Fibroblast of lung (primary cell): ENCODE results near the gene LDLRAD3. TPM values are rescaled to one million over a fixed set of nuclear protein-coding genes. Genes with fewer than 3 reads are reported as not detected.

ENCODE experiments used
- DNase-seq, 2 donors: peaks; one replicate each; pipeline versions ENCODE4 v3.0.0 to v3.0.0-alpha.2; 2010; ENCODE audit warnings: low read depth in 2 of 2
- H2AFZ ChIP-seq: 2 replicates; pipeline ENCODE4 v1.5.1; 2012; ENCODE audit warnings: low read length, control low read depth, inconsistent platforms
- H3K27ac ChIP-seq: 2 replicates; pipeline ENCODE4 v1.5.1; 2011; ENCODE audit warnings: low read length, control low read depth; ENCODE audit not compliant: insufficient read depth
- H3K27me3 ChIP-seq: 2 replicates; pipeline ENCODE4 v1.5.1; 2011; ENCODE audit warnings: mild to moderate bottlenecking, low read length; ENCODE audit not compliant: control insufficient read depth, insufficient read depth
- H3K36me3 ChIP-seq: 2 replicates; pipeline ENCODE4 v1.5.1; 2011; ENCODE audit warnings: low read length; ENCODE audit not compliant: control insufficient read depth, insufficient read depth
- H3K4me1 ChIP-seq: 2 replicates; pipeline ENCODE4 v1.5.1; 2011; ENCODE audit warnings: low read length; ENCODE audit not compliant: control insufficient read depth, insufficient read depth; ENCODE audit errors: extremely low read depth
- H3K4me2 ChIP-seq: 2 replicates; pipeline ENCODE4 v1.5.1; 2011; ENCODE audit warnings: low read length, control low read depth; ENCODE audit not compliant: insufficient read depth; ENCODE audit errors: extremely low read depth
- H3K4me3 ChIP-seq, 4 experiments: fragments of 200-600 bp in 1 of 4; sonication (generic) in 1 of 4; replicated peaks in 1 of 4; 2 replicates each; pipeline ENCODE4 v1.5.1; 2011 to 2016; ENCODE audit warnings: low read length in 4 of 4, low read depth in 3 of 4, mild to moderate bottlenecking in 3 of 4, control low read depth in 2 of 4, inconsistent platforms in 1 of 4, mixed read lengths in 1 of 4; ENCODE audit not compliant: insufficient read depth in 1 of 4; ENCODE audit errors: control extremely low read depth in 1 of 4
- H3K79me2 ChIP-seq: 2 replicates; pipeline ENCODE4 v1.5.1; 2012; ENCODE audit warnings: mild to moderate bottlenecking, low read length, inconsistent platforms; ENCODE audit not compliant: control insufficient read depth, insufficient read depth
- H3K9ac ChIP-seq: 2 replicates; pipeline ENCODE4 v1.5.1; 2011; ENCODE audit warnings: mild to moderate bottlenecking, low read length, control low read depth; ENCODE audit not compliant: insufficient read depth
- H3K9me3 ChIP-seq: 2 replicates; pipeline ENCODE4 v1.5.1; 2012; ENCODE audit warnings: low read depth, low read length; ENCODE audit not compliant: control insufficient read depth, insufficient read depth
- H4K20me1 ChIP-seq: 2 replicates; pipeline ENCODE4 v1.5.1; 2011; ENCODE audit warnings: low read length; ENCODE audit not compliant: control insufficient read depth, insufficient read depth; ENCODE audit errors: extremely low read depth
- CTCF ChIP-seq, 2 donors: IDR thresholded peaks in 1 of 2; conservative IDR thresholded peaks in 1 of 2; 1 replicate in 1 of 2; 2 replicates in 1 of 2; pipeline ENCODE4 v1.5.1; 2011 to 2012; ENCODE audit warnings: low read length in 2 of 2, control low read depth in 1 of 2, inconsistent platforms in 1 of 2, low read depth in 1 of 2, mild to moderate bottlenecking in 1 of 2
- EZH2 ChIP-seq: IDR thresholded peaks from 2 replicates; pipeline ENCODE4 v1.5.1; 2012; ENCODE audit warnings: low read length, control low read depth, mild to moderate bottlenecking; ENCODE audit errors: missing control alignments
- polyA minus RNA-seq: library from RNA; depleted of rRNA, polyadenylated mRNA; stranded (reverse); fragments of >200 nt; gene quantifications from 2 replicates; pipeline ENCODE4 v1.2.3, GENCODE V29; 2011; ENCODE audit warnings: low replicate concordance
- polyA plus RNA-seq, 2 donors: library from polyadenylated mRNA; depleted of rRNA in 1 of 2; stranded (reverse) in 1 of 2; unstranded in 1 of 2; fragments of >200 nt; gene quantifications; 2 replicates each; pipeline ENCODE4 v1.2.1, GENCODE V29; 2011 to 2012; ENCODE audit warnings: missing spikeins in 1 of 2
- total RNA-seq: library from RNA; depleted of rRNA; stranded (reverse); fragments of >200 nt; gene quantifications from 2 replicates; pipeline ENCODE4 v1.2.1, GENCODE V29; 2014

Gene LDLRAD3, protein sequence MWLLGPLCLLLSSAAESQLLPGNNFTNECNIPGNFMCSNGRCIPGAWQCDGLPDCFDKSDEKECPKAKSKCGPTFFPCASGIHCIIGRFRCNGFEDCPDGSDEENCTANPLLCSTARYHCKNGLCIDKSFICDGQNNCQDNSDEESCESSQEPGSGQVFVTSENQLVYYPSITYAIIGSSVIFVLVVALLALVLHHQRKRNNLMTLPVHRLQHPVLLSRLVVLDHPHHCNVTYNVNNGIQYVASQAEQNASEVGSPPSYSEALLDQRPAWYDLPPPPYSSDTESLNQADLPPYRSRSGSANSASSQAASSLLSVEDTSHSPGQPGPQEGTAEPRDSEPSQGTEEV
- total RNA-seq: 3.8 and 4.9 TPM in 2 replicates
- 5.6 and 7.8 TPM in 2 replicates for polyA plus RNA-seq
- polyA plus RNA-seq (2012): 4.9 and 8.8 TPM in 2 replicates
- 8.6 and 20.4 TPM in 2 replicates for polyA minus RNA-seq

GRCh38 chr11:35943713-35944502, at the start of gene LDLRAD3:
Gene LDLRAD3 (plus strand): TSS chr11:35944062. CDS start chr11:35944099, 37 bp downstream.
- Histone ChIP-seq H3K27ac (peak within 1 kb of the TSS; percentile 22), H3K27me3 (no peaks in the 10 kb centered on the region), H3K4me3 (peak within 1 kb of the TSS; percentile 48 to 89 (median 78)), H3K9me3 (no peaks in the 10 kb centered on the region), H2AFZ (peak within 1 kb of the TSS; percentile 52), H3K4me1 (peaks cover 6% of the 10 kb centered on the region), H3K9ac (peak within 1 kb of the TSS; percentile 62), H3K36me3 (no peaks in the 10 kb centered on the region), H4K20me1 (no peaks in the 10 kb centered on the region), H3K4me2 (peak within 1 kb of the TSS; percentile 80), H3K79me2 (peaks cover 3% of the 10 kb centered on the region)
- TF ChIP-seq EZH2: no peak
- no peak for TF ChIP-seq CTCF (conservative IDR thresholded peaks at IDR 0.05 in 1 of 2, IDR thresholded peaks at IDR 0.05 in 1 of 2; ENCODE audit: low read depth in 1 of 2, low read length in 2 of 2)
- DNase-seq: peak; percentile 87

- Histone ChIP-seq H3K27ac (no peak overlapping the region), H3K9me3 (no peaks in the 10 kb centered on the region)
- no peak for DNase-seq
Observed at GRCh38 chr11:35897019-35897418, 46.8 kb upstream of the LDLRAD3 start.

More at GRCh38 chr11:35897019-35897418, 46.8 kb upstream of the LDLRAD3 start:
- no peak for TF ChIP-seq EZH2
- TF ChIP-seq CTCF (conservative IDR thresholded peaks at IDR 0.05 in 1 of 2, IDR thresholded peaks at IDR 0.05 in 1 of 2; ENCODE audit: low read depth in 1 of 2, low read length in 2 of 2): no peak
- Histone ChIP-seq H3K4me1 (no peaks in the 10 kb centered on the region), H3K79me2 (no peaks in the 10 kb centered on the region), H2AFZ (no peak overlapping the region), H3K4me2 (no peak overlapping the region), H3K9ac (no peak overlapping the region), H3K4me3 (no peak overlapping the region), H3K36me3 (no peaks in the 10 kb centered on the region), H4K20me1 (no peaks in the 10 kb centered on the region), H3K27me3 (no peaks in the 10 kb centered on the region)
